Peyer's patch (tissue), 4 donors: Measurements from ENCODE around the gene FOXP4. TPM values are rescaled to one million over a fixed set of nuclear protein-coding genes. Genes with fewer than 3 reads are reported as not detected.

Source experiments
- DNase-seq, 3 donors: peaks; one replicate each; pipeline ENCODE4 v3.0.0-alpha.2; 2017 to 2019
- H3K27ac ChIP-seq, 4 donors: fragments of 200-600 bp; sonication (generic); one replicate each; pipeline ENCODE4 v1.5.1; 2016 to 2019
- H3K27me3 ChIP-seq, 2 donors: fragments of 200-600 bp; sonication (generic); one replicate each; pipeline ENCODE4 v1.5.1; 2019
- H3K36me3 ChIP-seq, 3 donors: fragments of 200-600 bp; sonication (generic); one replicate each; pipeline ENCODE4 v1.5.1; 2016 to 2019
- H3K4me1 ChIP-seq, 4 donors: fragments of 200-600 bp; sonication (generic); one replicate each; pipeline ENCODE4 v1.5.1; 2016 to 2019
- H3K4me3 ChIP-seq, 4 donors: fragments of 200-600 bp; sonication (generic); 1 replicate in 3 of 4; 2 replicates in 1 of 4; pipeline ENCODE4 v1.5.1; 2016 to 2019; ENCODE audit warnings: mild to moderate bottlenecking in 1 of 4
- H3K9me3 ChIP-seq, 4 donors: fragments of 200-600 bp; sonication (generic); one replicate each; pipeline ENCODE4 v1.5.1; 2016 to 2019; ENCODE audit warnings: mild to moderate bottlenecking in 1 of 4
- CTCF ChIP-seq, 6 experiments: fragments of 450-650 bp in 4 of 6; fragments of 200-600 bp in 2 of 6; sonication (generic) in 1 of 6; IDR thresholded peaks; one replicate each; pipeline ENCODE4 v1.5.1; 2017 to 2019; ENCODE audit warnings: antibody characterized with exemption in 6 of 6, mild to moderate bottlenecking in 3 of 6, moderate library complexity in 1 of 6
- POLR2A ChIP-seq, 2 donors: fragments of 450-650 bp; IDR thresholded peaks; one replicate each; pipeline ENCODE4 v1.5.1; 2017; ENCODE audit warnings: antibody characterized with exemption in 2 of 2, mild to moderate bottlenecking in 2 of 2, moderate library complexity in 2 of 2
- total RNA-seq, 4 donors: library from RNA; depleted of rRNA; stranded (reverse); fragments of >200 nt; gene quantifications; one replicate each; pipeline ENCODE4 v1.1.0, GENCODE V29; 2016

FOXP4 gene
- total RNA-seq, 4 donors from 2014 or later = 13.2 to 36.5 (median 20.0) TPM

- DNase-seq = no peak
- peaks cover 0 to 44% (median 0%) of the 10 kb centered on the region in 3 donors for H3K36me3 ChIP-seq
- no peaks in the 10 kb centered on the region for H3K9me3 ChIP-seq
These were observed 19.5 kb downstream of the FOXP4 start for GRCh38 chr6:41565701-41566100.

GRCh38 chr6:41566961-41567360, 20.8 kb downstream of the FOXP4 start:
- Histone ChIP-seq H3K27me3 (no peaks in the 10 kb centered on the region), H3K4me1 (no peaks in the 10 kb centered on the region), H3K27ac (no peak overlapping the region), H3K4me3 (no peak overlapping the region), H3K36me3 (peaks cover 0 to 44% (median 0%) of the 10 kb centered on the region in 3 donors), H3K9me3 (no peaks in the 10 kb centered on the region)
- no peak for DNase-seq
- TF ChIP-seq CTCF (IDR thresholded peaks at IDR 0.05) (no peak), POLR2A (IDR thresholded peaks at IDR 0.05) (no peak)

More at GRCh38 chr6:41565701-41566100, 19.5 kb downstream of the FOXP4 start:
- H3K27ac ChIP-seq = no peak overlapping the region
- H3K27me3 ChIP-seq = no peaks in the 10 kb centered on the region
- H3K4me3 ChIP-seq = no peak overlapping the region
- no peak for TF ChIP-seq CTCF (IDR thresholded peaks at IDR 0.05)
- no peak for TF ChIP-seq POLR2A (IDR thresholded peaks at IDR 0.05)
- no peaks in the 10 kb centered on the region for H3K4me1 ChIP-seq

GRCh38 chr6:41567684-41568083, 21.5 kb downstream of the FOXP4 start:
- Histone ChIP-seq H3K9me3 (no peaks in the 10 kb centered on the region), H3K27me3 (no peaks in the 10 kb centered on the region), H3K4me1 (no peaks in the 10 kb centered on the region), H3K4me3 (no peak overlapping the region), H3K36me3 (peaks cover 0 to 45% (median 0%) of the 10 kb centered on the region in 3 donors), H3K27ac (no peak overlapping the region)
- DNase-seq = no peak
- TF ChIP-seq POLR2A (IDR thresholded peaks at IDR 0.05) = no peak
- TF ChIP-seq CTCF (IDR thresholded peaks at IDR 0.05) = no peak

- no peaks in the 10 kb centered on the region for H3K27me3 ChIP-seq
- TF ChIP-seq POLR2A (IDR thresholded peaks at IDR 0.05) = no peak
- no peak for TF ChIP-seq CTCF (IDR thresholded peaks at IDR 0.05)
- H3K4me1 ChIP-seq = no peaks in the 10 kb centered on the region
- no peak for DNase-seq
- peaks cover 0 to 48% (median 0%) of the 10 kb centered on the region in 3 donors for H3K36me3 ChIP-seq
- peak overlapping the region in 2 of 4 donors; percentile 50 to 54 for H3K27ac ChIP-seq
- H3K4me3 ChIP-seq = no peak overlapping the region
- no peaks in the 10 kb centered on the region for H3K9me3 ChIP-seq
These were observed 22.0 kb downstream of the FOXP4 start for GRCh38 chr6:41568202-41568584.

- no peak for TF ChIP-seq CTCF (IDR thresholded peaks at IDR 0.05)
- TF ChIP-seq POLR2A (IDR thresholded peaks at IDR 0.05) = no peak
- peaks cover 0 to 48% (median 0%) of the 10 kb centered on the region in 3 donors for H3K36me3 ChIP-seq
- peak overlapping the region in 2 of 4 donors; percentile 50 to 54 for H3K27ac ChIP-seq
- no peaks in the 10 kb centered on the region for H3K4me1 ChIP-seq
- no peaks in the 10 kb centered on the region for H3K27me3 ChIP-seq
- H3K4me3 ChIP-seq = no peak overlapping the region
- no peak for DNase-seq
- no peaks in the 10 kb centered on the region for H3K9me3 ChIP-seq
These were observed 22.6 kb downstream of the FOXP4 start for GRCh38 chr6:41568585-41569384.
